ENCODE data around the gene CRACDL.

CRACDL gene

GRCh38 chr2:98749066-98749450 is 187.0 kb downstream of the CRACDL start:
- Histone ChIP-seq H3F3A (ENCODE audit: insufficient read depth) (no peaks in the 10 kb centered on the region), H3K9ac (ENCODE audit: low read length) (no peak overlapping the region), H3K4me2 (ENCODE audit: low read depth, low read length, poor library complexity, severe bottlenecking) (no peak overlapping the region), H4K20me1 (ENCODE audit: low read depth, low read length) (no peaks in the 10 kb centered on the region), H3K79me2 (ENCODE audit: insufficient read depth, low read length) (no peaks in the 10 kb centered on the region), H3K36me3 (ENCODE audit: low read length) (no peaks in the 10 kb centered on the region), H3K4me3 (ENCODE audit: insufficient read depth, low read length, poor library complexity, severe bottlenecking) (no peak overlapping the region), H3K27ac (ENCODE audit: low read depth, low read length) (no peak overlapping the region), H3K9me3 (ENCODE audit: insufficient read depth, low read length) (no peaks in the 10 kb centered on the region), H3K27me3 (ENCODE audit: low read length) (no peaks in the 10 kb centered on the region), H2AFZ (ENCODE audit: low read depth, low read length, severe bottlenecking) (no peak overlapping the region), H3K9me2 (replicated peaks; ENCODE audit: insufficient read depth, low read length) (no peaks in the 10 kb centered on the region)
- no peak for TF ChIP-seq EZH2phosphoT487 (conservative IDR thresholded peaks at IDR 0.05; ENCODE audit: low read length)
- TF ChIP-seq CTCF (IDR thresholded peaks at IDR 0.05; ENCODE audit: insufficient read depth, low read length, poor library complexity, severe bottlenecking), result no peak

- TF ChIP-seq CTCF (IDR thresholded peaks at IDR 0.05; ENCODE audit: insufficient read depth, low read length, poor library complexity, severe bottlenecking) (no peak), EZH2phosphoT487 (conservative IDR thresholded peaks at IDR 0.05; ENCODE audit: low read length) (no peak)
- Histone ChIP-seq H2AFZ (ENCODE audit: low read depth, low read length, severe bottlenecking) (no peak overlapping the region), H3K4me3 (ENCODE audit: insufficient read depth, low read length, poor library complexity, severe bottlenecking) (no peak overlapping the region), H3F3A (ENCODE audit: insufficient read depth) (no peaks in the 10 kb centered on the region), H3K9me2 (replicated peaks; ENCODE audit: insufficient read depth, low read length) (no peaks in the 10 kb centered on the region), H4K20me1 (ENCODE audit: low read depth, low read length) (no peaks in the 10 kb centered on the region), H3K27me3 (ENCODE audit: low read length) (no peaks in the 10 kb centered on the region), H3K36me3 (ENCODE audit: low read length) (no peaks in the 10 kb centered on the region), H3K79me2 (ENCODE audit: insufficient read depth, low read length) (no peaks in the 10 kb centered on the region), H3K9me3 (ENCODE audit: insufficient read depth, low read length) (no peaks in the 10 kb centered on the region), H3K27ac (ENCODE audit: low read depth, low read length) (no peak overlapping the region), H3K9ac (ENCODE audit: low read length) (no peak overlapping the region), H3K4me2 (ENCODE audit: low read depth, low read length, poor library complexity, severe bottlenecking) (no peak overlapping the region)
Measured at GRCh38 chr2:98748292-98749065, 187.5 kb downstream of the CRACDL start.

- Histone ChIP-seq H3K9ac (ENCODE audit: low read length) (no peak overlapping the region), H3K36me3 (ENCODE audit: low read length) (no peaks in the 10 kb centered on the region), H3K4me3 (ENCODE audit: insufficient read depth, low read length, poor library complexity, severe bottlenecking) (no peak overlapping the region), H3K27ac (ENCODE audit: low read depth, low read length) (no peak overlapping the region), H4K20me1 (ENCODE audit: low read depth, low read length) (no peaks in the 10 kb centered on the region), H3K27me3 (ENCODE audit: low read length) (no peaks in the 10 kb centered on the region), H3K9me2 (replicated peaks; ENCODE audit: insufficient read depth, low read length) (no peaks in the 10 kb centered on the region), H3F3A (ENCODE audit: insufficient read depth) (no peaks in the 10 kb centered on the region), H3K4me2 (ENCODE audit: low read depth, low read length, poor library complexity, severe bottlenecking) (no peak overlapping the region), H3K79me2 (ENCODE audit: insufficient read depth, low read length) (no peaks in the 10 kb centered on the region), H3K9me3 (ENCODE audit: insufficient read depth, low read length) (no peaks in the 10 kb centered on the region), H2AFZ (ENCODE audit: low read depth, low read length, severe bottlenecking) (no peak overlapping the region)
- TF ChIP-seq CTCF (IDR thresholded peaks at IDR 0.05; ENCODE audit: insufficient read depth, low read length, poor library complexity, severe bottlenecking), result no peak
- TF ChIP-seq EZH2phosphoT487 (conservative IDR thresholded peaks at IDR 0.05; ENCODE audit: low read length), result no peak
Measured at GRCh38 chr2:98747888-98748287, 188.1 kb downstream of the CRACDL start.
